NCI-H146 treated with DMSO at 0.1 percent for 48 hours (cell line): ENCODE measurements around the gene AHSA1.

Experiments used
- DNase-seq: peaks from one replicate; lab custom pipeline; 2025; ENCODE audit not compliant: unreplicated experiment; lab: John Stamatoyannopoulos, UW

Gene AHSA1

DNA sequence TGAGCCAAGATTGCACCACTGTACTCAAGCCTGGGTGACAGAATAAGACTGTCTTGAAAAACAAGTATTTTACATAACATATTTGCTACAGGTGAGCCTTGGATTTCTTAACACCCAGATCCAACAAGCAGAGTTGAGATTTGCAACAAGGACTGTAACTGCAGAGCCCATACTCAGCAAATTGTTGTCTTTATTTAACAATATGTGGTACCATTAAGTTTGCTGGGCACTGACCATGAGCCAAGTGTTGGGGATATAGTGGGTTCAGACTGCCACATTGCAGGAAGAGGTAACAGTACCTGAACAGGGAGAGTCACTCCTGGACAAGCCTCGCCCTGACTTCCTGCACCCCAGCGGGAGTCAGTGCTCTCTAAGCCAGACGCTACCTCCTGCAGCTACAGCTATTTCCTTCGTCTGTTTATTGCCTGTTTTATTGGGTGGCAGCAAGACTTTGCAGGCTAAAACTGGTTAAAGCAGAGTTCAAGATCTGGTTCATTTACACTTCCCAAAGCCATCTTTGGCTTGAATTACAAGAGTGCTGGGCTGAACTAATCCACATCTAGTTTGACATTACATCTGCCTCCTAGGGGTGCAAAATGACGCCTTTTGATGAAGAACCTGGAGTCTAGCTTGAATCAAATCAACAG is 12.5 kb downstream of the AHSA1 start:
- DNase-seq, result no peak

DNA sequence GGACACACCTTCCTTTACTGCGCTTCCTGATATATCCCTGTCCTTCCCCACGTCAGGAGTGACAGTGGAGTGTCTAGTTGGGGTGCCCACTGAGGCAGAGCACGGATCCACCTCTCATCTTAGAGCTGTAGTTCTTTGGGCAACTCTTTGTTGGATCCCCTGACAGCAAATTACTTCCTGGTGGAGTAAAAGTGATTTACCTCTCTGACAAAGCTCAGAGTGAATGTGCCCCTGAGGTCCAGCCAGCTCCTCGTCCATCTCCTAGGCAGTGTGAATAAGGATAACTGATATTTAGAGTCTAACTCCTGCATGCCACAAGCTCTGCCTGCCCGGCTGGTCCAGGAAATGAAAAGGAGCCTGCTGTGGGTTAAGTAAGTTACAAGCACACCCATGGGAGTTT is 16.0 kb downstream of the AHSA1 start:
- no peak for DNase-seq

DNA sequence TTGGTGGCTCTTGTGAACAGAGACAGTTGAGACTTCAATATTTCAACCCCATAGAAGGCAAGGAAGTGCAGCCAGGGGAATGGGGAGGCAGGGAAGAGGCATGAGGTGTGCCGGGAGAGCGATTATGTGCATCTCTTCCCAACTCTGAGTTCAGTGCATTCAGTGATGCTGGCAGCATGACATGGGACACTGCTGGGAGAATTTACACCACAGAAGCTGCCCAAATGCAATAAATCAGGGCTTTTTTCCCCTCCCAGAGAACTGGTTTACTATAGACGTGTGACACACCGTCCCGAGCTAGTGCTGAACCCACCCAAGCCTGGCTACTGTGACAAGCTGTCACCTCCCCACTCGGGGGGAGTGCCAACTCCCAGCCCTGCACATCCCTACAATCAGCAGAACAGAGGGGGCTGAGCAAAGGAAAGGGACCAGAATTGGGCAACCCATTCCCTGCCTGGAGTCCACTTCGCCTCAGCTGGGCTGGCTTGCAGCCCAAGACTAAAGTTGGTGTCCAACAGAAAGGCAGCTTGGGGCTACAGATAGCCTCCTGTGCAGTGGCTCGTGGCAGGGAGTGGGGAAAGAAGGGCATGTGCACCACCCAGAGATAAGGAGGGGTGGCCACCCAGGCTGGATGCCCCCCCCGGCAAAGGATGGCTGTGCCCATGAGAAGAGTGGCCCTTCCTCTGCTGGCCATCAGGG is 16.7 kb downstream of the AHSA1 start:
- DNase-seq, result no peak

DNA sequence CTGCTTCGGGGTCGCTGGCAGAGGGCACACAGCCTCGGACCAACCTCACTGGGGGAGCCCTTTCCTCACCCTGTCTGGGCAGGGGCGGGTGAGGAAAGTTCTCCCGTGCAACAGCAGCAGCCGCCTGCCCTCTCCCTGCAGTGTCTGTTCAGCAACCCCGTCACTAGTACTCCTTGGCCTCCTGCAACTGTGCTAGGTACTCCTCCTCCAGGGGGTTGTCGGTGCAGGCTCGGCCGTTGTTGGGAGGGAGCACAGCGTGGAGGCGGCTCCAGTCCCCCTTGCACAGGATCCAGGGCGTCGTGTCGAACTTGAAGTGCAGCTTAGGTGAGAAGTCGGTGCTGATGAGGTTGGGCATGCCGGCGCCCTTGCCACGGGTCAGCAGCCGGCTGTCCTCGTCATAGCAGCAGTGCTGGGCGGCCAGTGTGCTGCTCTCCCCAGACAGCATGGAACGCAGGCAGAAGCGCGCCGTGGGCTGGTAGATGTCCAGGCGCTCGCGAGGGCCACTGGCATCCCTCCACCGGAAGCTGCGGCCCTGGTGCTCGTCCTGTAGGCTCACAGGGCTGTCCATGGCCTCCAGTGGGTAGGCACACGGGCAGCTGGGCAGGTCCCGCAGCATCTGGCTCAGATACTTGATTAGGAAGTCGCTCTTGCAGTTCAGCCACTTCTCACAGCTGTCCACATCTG is 17.7 kb downstream of the AHSA1 start:
- no peak for DNase-seq

DNA sequence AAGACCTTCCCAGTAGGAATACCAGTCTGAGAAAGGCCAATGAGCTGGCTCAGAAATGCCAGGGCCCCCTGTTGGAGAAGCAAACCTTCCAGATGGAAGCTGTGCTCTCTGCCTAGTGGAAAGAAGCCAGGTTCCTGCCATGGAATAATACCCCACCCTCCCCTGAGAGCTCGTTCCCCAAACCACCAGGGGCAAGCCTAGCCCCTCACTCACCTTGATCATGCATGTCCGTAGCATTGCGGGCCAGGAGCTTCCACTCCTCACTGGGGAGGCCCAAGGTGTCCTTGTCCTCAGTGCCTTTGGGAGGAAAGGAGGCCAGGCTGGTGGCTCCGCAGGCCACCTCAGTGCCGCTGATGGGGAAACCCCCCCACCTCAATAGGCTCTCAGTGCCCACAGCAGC is 20.1 kb downstream of the AHSA1 start:
- DNase-seq, result no peak

DNA sequence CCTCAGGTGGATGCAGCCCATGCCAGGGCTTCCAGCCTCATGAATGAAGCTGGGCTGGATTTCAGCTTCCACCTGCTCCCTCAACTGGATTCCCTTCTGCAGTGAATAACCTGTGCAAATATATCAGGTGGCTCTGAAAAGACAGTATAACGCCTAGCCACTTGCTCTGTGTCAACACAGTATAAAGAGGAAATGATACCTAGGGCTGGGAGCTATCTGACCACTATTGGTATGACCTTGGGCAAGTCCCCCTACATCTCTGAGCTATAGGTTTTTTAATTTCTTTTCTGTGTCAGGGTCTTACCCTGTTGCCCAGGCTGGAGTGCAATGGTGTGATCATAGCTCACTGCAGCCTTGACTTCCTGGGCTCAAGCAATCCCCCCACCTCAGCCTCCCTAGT is 20.9 kb downstream of the AHSA1 start:
- DNase-seq, result no peak

DNA sequence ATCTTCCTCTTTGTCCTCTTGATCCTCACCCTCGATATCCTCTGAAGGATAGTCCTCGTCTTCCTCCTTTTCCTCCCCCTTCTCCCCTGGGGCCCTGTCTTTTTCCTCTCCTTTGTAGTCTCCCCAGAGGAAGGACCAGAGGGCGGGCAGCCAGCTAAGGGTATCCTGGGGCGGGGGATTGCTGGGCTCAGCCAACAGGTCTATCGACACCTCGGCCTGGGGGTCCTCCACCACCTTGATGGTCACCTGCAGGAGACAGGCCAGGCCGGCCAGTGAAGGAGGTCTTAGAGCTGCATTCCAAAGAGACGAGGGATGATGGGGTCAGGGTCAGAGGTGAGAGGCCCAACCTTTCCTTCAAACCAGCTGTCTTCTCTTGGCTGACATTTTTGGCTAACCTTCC is 24.5 kb downstream of the AHSA1 start:
- DNase-seq, result no peak

DNA sequence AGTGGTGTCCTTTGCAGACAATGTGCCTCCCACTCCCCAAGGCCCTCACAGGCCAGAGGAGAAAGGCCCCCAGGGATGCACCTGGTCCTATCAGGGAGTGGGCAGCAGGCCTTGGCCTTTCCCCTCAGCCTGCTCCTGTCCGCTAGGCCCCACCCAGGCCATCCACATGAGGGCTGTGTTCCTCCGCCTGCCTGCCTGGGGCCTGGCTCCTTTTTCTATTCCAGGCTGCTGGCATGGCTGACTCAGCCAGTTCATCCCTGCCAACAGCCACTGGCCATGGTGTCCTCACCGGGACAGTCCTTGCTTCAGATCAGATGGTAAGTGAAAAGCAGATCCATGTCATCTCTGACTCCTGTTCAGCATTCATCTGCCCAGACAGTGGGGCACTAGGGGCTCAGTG is 27.4 kb downstream of the AHSA1 start:
- DNase-seq, result no peak

DNA sequence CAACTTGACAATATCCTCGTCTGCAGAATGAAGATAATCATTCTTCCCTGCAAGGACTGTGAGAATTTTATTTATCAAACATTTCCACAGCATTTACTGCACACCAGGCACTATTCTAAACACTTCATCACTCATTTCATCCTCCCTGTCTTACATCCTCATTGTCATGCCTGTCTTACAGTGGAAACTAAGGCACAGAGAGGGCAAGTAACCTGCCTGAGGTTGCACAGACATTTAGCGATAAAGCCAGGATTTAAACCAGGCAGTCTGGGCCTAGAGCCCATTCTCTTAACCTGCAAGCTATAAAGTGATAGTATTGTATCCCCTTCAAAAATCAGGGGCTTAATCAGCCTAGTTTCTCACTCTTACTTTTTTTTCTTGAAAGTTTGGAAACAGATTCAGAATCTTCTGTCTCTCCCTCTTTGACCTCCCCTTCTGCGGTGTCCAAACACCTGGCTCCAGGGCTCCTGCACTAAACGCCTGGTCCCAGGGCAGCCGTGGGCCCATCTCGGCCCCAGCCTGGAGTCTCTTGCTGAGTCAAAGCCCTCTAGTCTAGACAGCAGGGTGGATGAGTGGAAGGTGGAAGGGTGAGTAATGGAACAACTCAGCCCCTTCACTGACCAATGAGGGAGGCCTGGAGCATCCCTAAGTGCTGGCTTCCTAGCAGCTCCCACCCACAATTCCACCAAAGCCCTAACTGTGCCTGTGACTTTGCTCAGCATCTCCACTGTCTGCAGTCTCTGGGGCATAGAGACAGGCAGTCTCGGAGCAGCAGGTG is 28.2 kb downstream of the AHSA1 start:
- DNase-seq, result no peak

DNA sequence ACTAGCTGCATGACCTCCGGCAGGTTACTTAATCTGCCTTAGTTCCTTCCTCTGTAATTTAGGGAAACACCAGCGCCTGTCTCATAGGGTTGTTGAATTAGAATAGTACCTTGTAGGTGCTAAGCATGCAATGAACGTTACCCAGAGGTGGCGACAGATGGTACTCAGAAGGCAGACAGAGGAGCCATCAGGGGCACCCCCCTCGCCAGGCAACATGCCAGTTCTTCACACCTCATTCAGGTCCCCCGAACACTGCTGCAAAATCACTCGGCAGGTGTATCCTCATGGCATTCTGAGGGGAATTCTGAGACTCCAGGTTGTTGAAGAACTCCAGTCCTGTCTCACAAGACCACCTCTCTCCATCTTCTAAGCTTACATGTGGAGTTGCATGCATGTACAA is 30.7 kb downstream of the AHSA1 start:
- DNase-seq, result no peak

DNA sequence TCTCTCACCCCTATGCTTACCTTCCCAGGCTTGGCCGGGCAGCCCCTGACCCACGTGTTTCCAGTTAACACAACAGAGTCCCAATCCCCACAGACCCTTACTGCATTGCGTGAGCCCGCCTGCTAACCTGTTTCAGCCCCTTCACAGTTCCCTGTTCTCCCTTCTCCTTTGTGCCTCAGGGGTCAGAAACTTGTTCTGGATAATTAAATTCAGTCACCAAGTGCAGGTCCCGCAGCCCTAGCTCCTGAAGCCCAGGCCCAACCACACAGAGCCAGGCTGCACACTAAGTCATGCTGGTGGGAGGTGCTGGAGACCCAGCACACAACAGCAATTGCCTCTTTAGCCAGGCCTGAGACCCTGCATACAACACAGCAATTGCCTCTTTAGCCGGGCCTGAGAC is 31.1 kb downstream of the AHSA1 start:
- DNase-seq, result no peak

DNA sequence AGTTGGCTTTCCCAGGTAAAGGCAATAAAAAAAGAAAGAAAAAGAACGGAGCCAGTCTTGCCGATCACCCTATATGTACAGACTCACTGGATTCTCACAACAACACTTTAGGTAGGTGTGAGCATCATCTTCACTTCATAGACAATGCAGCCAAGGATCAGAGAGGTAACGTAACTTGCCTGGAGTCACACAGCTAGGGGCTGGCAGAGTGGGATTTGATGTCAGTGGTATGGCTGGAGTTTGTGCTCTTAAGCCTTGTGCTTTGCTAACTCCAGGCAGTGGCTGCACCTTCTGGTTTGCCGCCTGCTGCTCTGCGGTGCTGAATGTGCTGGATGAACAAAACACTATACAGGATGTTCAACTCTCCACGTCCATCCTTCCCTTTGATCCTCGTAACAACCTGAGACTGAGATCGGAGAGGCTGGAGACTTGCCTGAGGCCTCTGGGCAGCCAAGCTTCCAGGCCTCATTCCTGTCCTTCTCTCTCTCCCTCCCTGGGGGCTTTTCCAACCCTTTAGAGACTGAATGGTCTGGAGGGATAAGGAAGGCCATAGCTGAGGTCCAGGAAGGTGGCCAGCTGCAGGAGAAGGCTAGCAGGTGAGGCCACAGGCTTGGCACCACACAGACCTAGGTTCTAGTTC is 32.6 kb downstream of the AHSA1 start:
- DNase-seq, result no peak

DNA sequence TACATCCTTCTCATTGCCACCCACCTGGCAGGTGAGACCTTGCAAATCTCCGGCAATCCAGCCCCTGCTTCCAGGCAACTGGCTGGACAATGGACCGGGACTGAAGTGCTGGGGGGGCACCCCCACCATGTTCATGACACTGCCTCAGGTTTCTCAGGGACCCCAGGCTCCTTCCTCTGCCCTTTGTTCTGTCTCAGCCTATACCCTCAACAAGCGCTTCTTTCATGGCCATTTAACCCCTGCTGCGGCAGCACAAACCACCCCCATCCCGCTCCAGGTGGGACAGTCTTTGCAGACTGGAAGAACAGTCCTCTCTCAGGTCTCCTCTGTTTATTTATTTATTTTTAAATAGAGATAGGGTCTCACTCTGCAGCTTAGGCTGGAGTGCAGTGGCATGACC is 33.2 kb downstream of the AHSA1 start:
- DNase-seq, result no peak

DNA sequence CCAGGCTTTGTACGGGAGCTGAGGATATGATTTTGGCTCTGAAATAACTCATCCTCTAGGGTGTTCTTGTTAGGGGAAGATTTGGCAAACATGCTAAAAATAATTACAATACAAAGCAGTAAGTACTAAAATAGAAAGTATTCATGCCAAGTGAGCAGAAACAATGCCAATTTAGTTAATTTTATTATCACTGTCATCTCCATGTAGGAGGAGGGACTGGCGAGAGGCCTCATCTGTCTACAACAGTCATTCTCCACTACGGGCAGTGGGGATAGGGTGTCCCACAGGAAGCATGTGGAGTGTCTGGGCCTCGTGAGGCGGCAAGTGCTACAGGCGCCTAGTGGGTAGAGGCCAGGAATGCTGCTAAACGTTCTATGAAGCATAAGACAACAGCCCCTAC is 37.4 kb downstream of the AHSA1 start:
- no peak for DNase-seq

DNA sequence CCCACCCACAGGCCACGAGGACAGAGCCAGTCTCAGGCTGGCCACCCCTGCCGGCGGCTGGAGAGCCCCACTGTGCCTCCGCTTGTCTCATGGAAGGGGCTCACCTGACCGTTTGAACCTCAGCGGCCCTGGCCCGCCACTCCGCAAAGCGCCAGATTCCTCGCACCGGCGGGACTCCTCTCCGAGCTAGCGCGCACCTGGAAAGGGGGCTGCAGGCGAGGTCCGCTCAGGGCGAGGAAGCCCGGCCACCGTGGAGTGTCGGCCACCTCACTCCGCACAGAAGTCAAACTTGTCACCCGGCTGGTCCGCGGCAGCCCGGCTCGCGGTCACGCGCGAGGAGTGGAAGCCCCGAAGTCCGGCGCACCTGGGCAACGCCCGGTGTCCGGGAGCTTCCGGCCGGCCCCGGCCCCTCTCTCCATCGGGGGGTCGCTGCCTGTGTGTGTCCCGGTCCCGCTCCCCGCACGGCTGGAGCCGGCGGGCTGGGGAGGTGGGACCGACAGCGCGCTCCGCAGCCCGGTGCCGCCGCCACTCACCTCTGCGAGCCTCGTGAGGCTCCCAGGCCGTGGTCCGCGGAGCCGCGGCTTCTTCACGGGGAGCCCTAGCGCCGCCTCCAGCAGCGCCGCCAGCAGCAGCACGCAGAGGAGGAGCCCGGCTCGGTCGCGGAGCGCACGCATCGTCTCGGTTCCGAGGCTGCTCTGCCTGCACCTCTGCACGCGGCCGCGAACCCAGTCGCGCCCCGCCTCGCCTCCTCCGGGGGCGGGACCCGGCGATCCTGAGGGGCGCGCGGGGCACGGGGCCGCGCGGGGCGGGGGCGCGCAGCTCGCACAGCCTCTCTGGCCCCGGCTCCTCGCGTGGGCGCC is 40.5 kb downstream of the AHSA1 start, which contains the start of gene ISM2:
Gene ISM2, minus strand, starts transcription at position 697 of the 860 bp plus-strand sequence. Its CDS starts 23 bp downstream, at position 674.
- DNase-seq, result peak; percentile 7

DNA sequence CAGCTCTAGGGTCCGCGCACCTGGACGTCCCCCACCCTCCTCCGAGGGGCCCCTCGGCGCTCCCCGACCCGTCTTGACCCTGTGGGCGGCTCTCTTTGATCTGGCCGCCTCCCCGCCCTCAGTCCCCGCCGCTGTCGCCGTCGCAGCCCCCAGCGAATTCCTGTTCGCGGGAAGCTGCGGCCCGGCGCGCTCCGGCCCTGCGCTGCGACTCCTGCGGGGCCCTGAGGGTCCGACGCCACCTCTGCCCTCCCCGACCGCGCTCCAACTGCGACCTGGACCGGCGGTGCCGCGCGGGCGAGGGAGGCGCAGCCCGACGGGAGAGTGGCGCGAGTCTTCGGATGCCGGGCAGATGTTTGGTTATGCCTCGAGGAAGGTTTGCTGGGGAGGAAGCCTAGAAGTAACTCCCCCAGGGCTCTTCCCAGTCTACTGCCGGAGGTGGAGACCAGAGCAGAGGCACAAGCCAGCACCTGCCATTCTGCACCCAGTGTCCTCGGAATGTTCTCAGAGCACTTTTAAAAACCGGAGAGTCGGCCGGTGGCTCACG is 41.2 kb downstream of the AHSA1 start:
- peak; percentile 20 for DNase-seq

DNA sequence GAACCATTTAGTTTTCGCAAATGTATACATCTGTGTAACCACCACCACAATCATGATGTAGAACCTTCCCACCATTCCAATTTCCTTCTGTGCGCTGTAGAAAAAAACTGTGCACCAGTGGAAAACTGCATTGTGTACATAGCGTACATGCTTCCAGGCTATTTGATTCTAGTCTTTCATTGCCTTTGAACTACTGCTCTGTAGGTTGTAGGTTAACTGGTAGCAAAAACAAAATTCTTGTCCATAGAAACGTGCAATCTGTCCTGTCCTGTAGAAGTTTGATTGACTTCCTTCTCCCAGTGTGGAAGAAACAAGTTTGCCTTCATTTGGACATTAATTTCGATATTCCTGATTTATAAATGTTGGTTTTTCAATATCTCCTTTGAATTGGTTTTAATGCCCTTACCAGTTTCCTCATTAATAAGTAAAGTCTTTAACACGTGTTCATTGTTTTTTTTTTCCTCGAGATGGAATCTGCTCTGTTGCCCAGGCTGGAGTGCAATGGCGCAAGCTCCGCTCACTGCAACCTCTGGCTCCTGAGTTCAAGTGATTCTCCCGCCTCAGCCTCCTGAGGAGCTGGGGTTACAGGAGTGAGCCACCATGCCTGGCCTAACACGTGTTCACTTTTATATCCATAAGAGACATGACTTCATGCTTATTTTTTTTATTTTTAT is 44.4 kb downstream of the AHSA1 start:
- no peak for DNase-seq

DNA sequence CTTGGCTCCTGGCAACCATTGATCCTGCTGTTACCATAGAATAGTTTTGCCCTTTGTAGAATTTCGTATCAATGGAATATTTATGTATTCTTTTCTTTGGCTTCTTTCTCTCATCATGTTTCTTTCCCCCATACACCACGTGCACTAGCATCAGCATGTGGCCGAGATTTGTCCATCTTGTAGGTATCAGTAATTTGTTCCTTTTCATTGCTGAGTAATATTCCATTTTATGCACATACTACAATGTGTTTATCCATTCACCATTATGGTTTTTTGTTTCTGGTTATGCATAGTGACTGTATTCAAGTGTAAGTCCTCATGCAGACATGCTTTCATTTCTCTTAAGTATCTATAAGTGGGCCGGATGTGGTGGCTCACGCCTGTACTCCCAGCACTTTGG is 45.2 kb downstream of the AHSA1 start:
- DNase-seq, result no peak

DNA sequence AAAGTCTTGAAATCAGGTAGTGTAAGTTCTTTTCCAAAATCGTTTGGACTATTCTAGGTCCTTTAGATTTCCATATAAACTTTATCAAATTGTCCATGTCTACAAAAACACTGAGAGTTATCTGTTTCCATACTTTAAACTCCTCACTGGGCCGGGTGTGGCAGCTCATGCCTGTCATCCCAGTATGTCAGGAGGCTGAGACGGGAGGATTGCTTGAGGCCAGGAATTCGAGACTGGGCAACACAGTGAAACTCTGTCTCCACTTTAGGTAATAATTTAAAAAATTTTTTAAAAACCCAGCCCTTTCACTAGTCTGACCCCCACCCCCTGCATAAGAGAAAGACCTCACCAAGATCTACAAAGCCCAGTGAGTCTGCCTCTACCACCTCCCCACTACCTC is 47.1 kb downstream of the AHSA1 start:
- no peak for DNase-seq
